Liver (tissue), 3 donors: ENCODE measurements around the gene BIRC3.

ENCODE experiments used
- EGR1 ChIP-seq, 2 donors: IDR thresholded peaks; 2 replicates each; pipeline ENCODE4 v1.6.1; 2016 to 2018; ENCODE audit warnings: antibody characterized with exemption in 2 of 2, low read depth in 2 of 2
- GABPA ChIP-seq, 2 donors: IDR thresholded peaks in 1 of 2; conservative IDR thresholded peaks in 1 of 2; 2 replicates each; pipeline ENCODE4 v1.6.1; 2016; ENCODE audit warnings: antibody characterized with exemption in 2 of 2, mild to moderate bottlenecking in 1 of 2, moderate library complexity in 1 of 2
- RAD21 ChIP-seq, 2 donors: IDR thresholded peaks; 2 replicates each; pipeline ENCODE4 v1.6.1; 2016; ENCODE audit warnings: antibody characterized with exemption in 2 of 2, mild to moderate bottlenecking in 2 of 2
- SP1 ChIP-seq: IDR thresholded peaks from 2 replicates; pipeline ENCODE4 v1.6.1; 2018; ENCODE audit warnings: antibody characterized with exemption, mild to moderate bottlenecking
- TAF1 ChIP-seq: conservative IDR thresholded peaks from 2 replicates; pipeline ENCODE4 v1.6.1; 2016; ENCODE audit warnings: antibody characterized with exemption, mild to moderate bottlenecking
- YY1 ChIP-seq: IDR thresholded peaks from 2 replicates; pipeline ENCODE4 v1.6.1; 2016; ENCODE audit warnings: antibody characterized with exemption, mild to moderate bottlenecking
- TF ChIP-seq, protein P1 (sequence below): fragments of 150-350 bp; IDR thresholded peaks from 2 replicates; pipeline ENCODE4 v1.5.1; 2017; ENCODE audit warnings: improper control_type of control experiment, low read depth, low read length; ENCODE audit not compliant: missing input control
- TF ChIP-seq, protein P2 (sequence below): IDR thresholded peaks from 2 replicates; pipeline ENCODE4 v1.6.1; 2016; ENCODE audit warnings: antibody characterized with exemption
- TF ChIP-seq, protein P3 (sequence below): IDR thresholded peaks from 2 replicates; pipeline ENCODE4 v1.6.1; 2016; ENCODE audit warnings: antibody characterized with exemption, mild to moderate bottlenecking
- TF ChIP-seq, protein P4 (sequence below): IDR thresholded peaks from 2 replicates; pipeline ENCODE4 v1.6.1; 2016; ENCODE audit warnings: antibody characterized with exemption
- donor health status: healthy.
- donor health status: healthy.

DNA sequence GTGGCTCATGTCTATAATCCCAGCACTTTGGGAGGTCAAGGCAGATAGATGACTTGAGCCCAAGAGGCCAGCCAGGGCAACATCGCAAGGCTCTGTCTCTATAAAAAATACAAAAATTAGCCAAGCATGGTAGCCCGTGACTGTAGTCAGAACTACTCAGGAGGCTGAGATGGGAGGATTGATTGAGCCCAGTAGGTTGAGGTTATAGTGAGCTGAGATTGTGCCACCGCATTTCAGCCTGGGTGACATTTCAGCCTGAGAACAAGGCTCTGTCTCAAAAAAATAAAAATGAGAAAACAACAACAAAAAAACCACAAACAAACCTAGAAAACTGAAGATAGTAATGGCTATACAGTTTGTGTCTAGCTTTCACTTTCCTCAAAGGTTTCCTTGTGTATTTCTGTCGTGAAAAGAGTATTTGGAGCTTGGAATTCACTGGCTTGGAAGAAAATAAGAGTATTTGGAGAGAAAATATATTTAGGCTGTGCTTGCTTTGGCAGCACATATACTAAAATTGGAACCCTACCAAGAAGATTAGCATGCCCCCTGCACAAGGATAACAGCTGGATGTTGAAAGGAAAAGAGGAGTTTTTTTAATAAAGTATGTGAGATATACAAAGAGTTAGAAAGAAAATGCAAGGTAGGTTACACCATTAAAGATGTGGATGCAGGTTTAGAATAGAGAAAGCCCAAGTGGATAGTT is 3.9 kb upstream of the BIRC3 start:
- TF ChIP-seq GABPA (IDR thresholded peaks at IDR 0.05 in 1 of 2, conservative IDR thresholded peaks at IDR 0.05 in 1 of 2) (no peak), SP1 (no peak), RAD21 (IDR thresholded peaks at IDR 0.05) (no peak), TAF1 (no peak), YY1 (peak; percentile 6), EGR1 (IDR thresholded peaks at IDR 0.05; ENCODE audit: low read depth in 2 of 2) (no peak)
- TF ChIP-seq, protein P1, sequence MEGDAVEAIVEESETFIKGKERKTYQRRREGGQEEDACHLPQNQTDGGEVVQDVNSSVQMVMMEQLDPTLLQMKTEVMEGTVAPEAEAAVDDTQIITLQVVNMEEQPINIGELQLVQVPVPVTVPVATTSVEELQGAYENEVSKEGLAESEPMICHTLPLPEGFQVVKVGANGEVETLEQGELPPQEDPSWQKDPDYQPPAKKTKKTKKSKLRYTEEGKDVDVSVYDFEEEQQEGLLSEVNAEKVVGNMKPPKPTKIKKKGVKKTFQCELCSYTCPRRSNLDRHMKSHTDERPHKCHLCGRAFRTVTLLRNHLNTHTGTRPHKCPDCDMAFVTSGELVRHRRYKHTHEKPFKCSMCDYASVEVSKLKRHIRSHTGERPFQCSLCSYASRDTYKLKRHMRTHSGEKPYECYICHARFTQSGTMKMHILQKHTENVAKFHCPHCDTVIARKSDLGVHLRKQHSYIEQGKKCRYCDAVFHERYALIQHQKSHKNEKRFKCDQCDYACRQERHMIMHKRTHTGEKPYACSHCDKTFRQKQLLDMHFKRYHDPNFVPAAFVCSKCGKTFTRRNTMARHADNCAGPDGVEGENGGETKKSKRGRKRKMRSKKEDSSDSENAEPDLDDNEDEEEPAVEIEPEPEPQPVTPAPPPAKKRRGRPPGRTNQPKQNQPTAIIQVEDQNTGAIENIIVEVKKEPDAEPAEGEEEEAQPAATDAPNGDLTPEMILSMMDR = no peak
- TF ChIP-seq, protein P2, sequence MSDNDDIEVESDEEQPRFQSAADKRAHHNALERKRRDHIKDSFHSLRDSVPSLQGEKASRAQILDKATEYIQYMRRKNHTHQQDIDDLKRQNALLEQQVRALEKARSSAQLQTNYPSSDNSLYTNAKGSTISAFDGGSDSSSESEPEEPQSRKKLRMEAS = no peak
- TF ChIP-seq, protein P3, sequence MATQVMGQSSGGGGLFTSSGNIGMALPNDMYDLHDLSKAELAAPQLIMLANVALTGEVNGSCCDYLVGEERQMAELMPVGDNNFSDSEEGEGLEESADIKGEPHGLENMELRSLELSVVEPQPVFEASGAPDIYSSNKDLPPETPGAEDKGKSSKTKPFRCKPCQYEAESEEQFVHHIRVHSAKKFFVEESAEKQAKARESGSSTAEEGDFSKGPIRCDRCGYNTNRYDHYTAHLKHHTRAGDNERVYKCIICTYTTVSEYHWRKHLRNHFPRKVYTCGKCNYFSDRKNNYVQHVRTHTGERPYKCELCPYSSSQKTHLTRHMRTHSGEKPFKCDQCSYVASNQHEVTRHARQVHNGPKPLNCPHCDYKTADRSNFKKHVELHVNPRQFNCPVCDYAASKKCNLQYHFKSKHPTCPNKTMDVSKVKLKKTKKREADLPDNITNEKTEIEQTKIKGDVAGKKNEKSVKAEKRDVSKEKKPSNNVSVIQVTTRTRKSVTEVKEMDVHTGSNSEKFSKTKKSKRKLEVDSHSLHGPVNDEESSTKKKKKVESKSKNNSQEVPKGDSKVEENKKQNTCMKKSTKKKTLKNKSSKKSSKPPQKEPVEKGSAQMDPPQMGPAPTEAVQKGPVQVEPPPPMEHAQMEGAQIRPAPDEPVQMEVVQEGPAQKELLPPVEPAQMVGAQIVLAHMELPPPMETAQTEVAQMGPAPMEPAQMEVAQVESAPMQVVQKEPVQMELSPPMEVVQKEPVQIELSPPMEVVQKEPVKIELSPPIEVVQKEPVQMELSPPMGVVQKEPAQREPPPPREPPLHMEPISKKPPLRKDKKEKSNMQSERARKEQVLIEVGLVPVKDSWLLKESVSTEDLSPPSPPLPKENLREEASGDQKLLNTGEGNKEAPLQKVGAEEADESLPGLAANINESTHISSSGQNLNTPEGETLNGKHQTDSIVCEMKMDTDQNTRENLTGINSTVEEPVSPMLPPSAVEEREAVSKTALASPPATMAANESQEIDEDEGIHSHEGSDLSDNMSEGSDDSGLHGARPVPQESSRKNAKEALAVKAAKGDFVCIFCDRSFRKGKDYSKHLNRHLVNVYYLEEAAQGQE = no peak
- TF ChIP-seq, protein P4, sequence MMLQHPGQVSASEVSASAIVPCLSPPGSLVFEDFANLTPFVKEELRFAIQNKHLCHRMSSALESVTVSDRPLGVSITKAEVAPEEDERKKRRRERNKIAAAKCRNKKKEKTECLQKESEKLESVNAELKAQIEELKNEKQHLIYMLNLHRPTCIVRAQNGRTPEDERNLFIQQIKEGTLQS = no peak
